Left forelimb (tissue), 1 donor: ENCODE data around the gene CLCNKB.

Experiments
- DNase-seq: peaks from one replicate; pipeline ENCODE4 v3.0.0-alpha.2; 2018; ENCODE audit warnings: low spot score

Gene CLCNKB

GRCh38 chr1:16095447-16095846 lies 51.9 kb downstream of the CLCNKB start:
- no peak for DNase-seq

- no peak for DNase-seq
These were observed 55.8 kb downstream of the CLCNKB start for GRCh38 chr1:16099412-16099811.

- DNase-seq: no peak
These were observed 58.0 kb downstream of the CLCNKB start for GRCh38 chr1:16101623-16102022.
